ENCODE data around the gene FITM2.

DNA sequence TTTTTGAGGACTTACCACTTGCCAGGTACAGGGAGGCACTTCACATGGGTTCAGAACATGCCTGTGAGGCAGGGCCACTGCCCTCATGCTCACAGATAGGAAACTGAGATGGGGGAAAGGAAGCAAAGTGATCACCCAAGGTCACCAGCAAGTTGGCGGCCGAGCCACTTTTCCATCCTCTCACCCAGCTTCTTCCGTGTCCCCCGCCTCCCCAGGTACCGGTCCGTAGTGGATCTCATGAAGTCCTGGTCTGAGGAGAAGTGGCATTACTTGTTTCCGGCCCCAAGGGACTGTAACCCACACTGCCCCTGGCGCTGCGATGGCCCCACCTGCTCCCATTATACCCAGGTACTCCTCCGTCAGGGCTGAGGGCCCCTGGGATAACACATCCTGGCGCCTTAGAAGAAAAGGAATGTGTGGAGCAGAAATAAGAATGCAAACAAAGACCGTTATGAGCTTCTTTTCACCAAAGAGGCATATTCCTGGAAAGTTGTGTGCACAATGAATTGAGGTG, 32.2 kb upstream of the FITM2 start:
- TF ChIP-seq, protein P1, sequence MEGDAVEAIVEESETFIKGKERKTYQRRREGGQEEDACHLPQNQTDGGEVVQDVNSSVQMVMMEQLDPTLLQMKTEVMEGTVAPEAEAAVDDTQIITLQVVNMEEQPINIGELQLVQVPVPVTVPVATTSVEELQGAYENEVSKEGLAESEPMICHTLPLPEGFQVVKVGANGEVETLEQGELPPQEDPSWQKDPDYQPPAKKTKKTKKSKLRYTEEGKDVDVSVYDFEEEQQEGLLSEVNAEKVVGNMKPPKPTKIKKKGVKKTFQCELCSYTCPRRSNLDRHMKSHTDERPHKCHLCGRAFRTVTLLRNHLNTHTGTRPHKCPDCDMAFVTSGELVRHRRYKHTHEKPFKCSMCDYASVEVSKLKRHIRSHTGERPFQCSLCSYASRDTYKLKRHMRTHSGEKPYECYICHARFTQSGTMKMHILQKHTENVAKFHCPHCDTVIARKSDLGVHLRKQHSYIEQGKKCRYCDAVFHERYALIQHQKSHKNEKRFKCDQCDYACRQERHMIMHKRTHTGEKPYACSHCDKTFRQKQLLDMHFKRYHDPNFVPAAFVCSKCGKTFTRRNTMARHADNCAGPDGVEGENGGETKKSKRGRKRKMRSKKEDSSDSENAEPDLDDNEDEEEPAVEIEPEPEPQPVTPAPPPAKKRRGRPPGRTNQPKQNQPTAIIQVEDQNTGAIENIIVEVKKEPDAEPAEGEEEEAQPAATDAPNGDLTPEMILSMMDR (IDR thresholded peaks at IDR 0.05), result no peak
- no peak for TF ChIP-seq EZH2 (IDR thresholded peaks at IDR 0.05; ENCODE audit: borderline replicate concordance, insufficient read depth, low read depth, low read length, poor library complexity, severe bottlenecking)
